ENCODE measurements around the gene AXDND1.

The AXDND1 gene

DNA sequence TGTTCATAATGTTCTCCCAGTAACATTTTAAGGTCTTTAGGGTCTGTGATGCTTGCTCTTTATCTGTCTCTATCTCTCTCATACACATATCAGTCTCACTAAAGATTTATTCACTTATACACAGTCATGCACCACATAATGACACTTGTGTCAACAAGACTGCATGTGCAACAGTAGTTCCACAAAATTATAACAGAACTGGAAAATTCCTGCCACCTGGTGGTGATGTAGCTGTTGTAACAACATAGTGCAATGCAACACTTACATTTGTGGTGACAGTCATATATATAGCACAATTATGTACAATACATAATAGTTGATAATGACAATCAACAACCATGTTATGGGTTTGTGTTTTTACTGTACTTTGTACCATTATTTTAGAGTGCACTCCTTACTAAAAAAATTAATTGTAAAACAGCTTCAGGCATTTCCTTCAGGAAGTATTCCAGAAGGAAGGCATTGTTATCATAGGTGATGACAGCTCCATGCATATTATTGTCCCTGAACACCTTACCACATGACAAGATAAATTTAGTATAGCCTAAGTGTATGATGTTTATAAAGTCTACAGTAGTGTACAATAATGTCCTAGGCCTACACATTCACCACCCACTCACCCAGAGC lies 234.0 kb downstream of the AXDND1 start:
- TF ChIP-seq, protein P1, sequence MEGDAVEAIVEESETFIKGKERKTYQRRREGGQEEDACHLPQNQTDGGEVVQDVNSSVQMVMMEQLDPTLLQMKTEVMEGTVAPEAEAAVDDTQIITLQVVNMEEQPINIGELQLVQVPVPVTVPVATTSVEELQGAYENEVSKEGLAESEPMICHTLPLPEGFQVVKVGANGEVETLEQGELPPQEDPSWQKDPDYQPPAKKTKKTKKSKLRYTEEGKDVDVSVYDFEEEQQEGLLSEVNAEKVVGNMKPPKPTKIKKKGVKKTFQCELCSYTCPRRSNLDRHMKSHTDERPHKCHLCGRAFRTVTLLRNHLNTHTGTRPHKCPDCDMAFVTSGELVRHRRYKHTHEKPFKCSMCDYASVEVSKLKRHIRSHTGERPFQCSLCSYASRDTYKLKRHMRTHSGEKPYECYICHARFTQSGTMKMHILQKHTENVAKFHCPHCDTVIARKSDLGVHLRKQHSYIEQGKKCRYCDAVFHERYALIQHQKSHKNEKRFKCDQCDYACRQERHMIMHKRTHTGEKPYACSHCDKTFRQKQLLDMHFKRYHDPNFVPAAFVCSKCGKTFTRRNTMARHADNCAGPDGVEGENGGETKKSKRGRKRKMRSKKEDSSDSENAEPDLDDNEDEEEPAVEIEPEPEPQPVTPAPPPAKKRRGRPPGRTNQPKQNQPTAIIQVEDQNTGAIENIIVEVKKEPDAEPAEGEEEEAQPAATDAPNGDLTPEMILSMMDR (IDR thresholded peaks at IDR 0.05), result peak; percentile 83

DNA sequence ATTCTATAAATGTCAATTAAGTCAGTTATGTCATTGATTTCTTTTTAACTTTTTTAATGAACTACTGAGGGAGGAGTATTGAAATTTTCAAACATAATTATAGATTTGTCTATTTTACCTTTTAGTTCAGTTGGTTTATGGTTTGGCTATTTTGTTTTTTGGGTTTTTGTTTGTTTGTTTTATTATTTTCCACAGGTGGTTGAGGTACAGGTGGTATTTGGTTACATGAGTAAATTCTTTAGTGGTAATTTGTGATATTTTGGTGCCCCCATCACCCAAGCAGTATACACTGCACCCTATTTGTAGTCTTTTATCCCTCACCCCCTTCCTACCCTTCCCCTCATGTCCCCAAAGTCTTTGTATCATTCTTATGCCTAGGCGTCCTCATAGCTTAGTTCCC lies 235.3 kb downstream of the AXDND1 start:
- TF ChIP-seq, protein P1 (IDR thresholded peaks at IDR 0.05), result no peak

Measured in LNCAP (cell line).